Glomerular endothelial cell (primary cell): ENCODE results near the gene NANS. TPM values are rescaled to one million over a fixed set of nuclear protein-coding genes. Genes with fewer than 3 reads are reported as not detected.
"Not testable (repeated sequence)": the region's sequence is repeated elsewhere in the genome, so short reads cannot be mapped to it uniquely, and the experiment has no call there.

ENCODE experiments used
- DNase-seq: peaks from one replicate; pipeline ENCODE4 v3.0.0-alpha.2; 2011; ENCODE audit warnings: low read depth, low spot score; ENCODE audit errors: extremely low read depth
- total RNA-seq: library from RNA; depleted of rRNA; stranded (reverse); fragments of >200 nt; gene quantifications from 2 replicates; pipeline ENCODE4 v1.2.3, GENCODE V29; 2015

The NANS gene
- total RNA-seq, 1 donor from 2014 or later = 85.1 TPM

- DNase-seq = no peak
Measured at GRCh38 chr9:98074115-98074990, 17.8 kb downstream of the NANS start.

DNA sequence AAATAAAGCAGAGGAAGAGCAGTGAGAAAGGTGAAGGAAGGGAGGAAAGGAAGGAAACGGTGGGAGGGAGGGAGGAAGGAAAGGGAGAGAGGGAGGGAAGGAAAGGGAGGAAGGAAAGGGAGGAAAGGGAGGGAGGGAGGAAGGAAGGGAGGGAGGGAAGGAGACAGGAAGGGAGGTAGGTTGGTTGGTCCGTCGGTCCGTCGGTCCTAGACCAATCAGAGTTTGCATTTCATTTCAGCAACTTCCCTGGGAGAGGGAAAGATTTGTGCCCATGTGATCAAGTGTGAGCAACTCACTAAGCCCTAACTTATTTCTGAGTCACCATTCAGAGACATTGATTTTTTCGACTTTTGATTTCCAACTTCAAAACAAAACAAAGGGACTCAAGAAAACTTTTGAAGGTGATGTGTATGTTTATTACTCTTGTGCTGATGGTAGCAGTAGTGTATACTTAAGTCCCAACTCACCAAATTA, 18.8 kb downstream of the NANS start:
- DNase-seq = no peak

- DNase-seq = not testable (repeated sequence)
Measured at GRCh38 chr9:98076514-98076890, 20.0 kb downstream of the NANS start.

DNA sequence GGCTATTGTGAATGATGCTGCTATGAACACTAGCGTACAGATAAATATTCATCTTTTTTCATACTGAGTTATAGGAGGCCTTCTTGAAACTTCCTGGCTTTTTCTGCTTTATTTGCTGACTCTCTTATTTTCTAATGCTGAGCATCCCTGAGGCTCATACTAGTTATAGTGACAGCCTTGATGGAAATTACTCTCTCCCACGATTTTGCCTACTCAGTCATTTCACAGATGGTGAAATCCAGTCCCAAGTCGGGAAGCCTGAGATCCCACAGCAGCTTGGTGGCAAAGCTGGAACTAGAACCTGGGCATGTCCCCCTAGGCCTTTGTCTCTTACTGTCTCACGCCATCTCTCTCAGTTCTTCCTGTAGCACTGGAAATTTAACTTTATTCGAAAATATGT, 22.4 kb downstream of the NANS start:
- no peak for DNase-seq

DNA sequence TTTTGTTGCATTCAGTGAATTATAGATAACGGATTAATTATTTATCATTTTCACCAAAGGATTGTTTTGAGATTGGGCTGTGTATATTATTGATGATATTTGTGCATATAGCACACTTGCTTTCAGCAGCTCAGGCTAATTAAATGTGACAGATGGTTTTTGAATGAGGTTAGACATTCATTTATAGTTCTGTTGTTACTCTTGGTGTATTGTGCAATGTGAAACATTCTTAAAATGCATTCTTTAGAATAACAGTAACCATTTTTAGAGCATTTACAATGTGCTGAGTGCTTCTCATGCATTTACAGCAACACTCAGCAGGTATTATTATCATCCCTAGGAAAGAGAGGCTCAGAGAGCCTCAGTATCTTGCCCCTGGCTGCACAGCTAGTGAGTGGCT, 23.8 kb downstream of the NANS start:
- no peak for DNase-seq

GRCh38 chr9:98080780-98081179, 24.2 kb downstream of the NANS start:
- DNase-seq = no peak

GRCh38 chr9:98081477-98082219, 25.1 kb downstream of the NANS start:
- DNase-seq = no peak

DNA sequence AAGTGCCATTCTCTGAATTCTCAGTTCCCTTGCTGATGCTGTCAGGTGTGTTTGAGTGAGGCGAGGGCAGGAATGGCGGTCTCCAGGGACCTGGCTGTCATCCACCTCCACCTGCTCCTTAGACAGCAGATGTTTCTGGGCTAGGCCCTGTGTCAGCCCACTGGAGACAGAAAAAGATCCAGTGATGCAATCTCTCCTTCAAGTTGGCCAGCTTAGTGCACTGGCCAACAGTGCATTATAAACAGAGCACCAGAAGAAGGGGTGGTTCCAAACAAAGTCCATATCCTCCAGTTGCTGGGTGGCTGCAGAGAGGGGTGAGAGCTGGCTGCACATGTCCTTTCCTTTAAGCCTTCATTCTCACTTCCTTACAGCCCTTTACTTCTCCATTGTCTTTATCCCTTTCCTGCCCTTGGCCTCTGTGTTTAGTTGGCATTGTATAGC, 26.5 kb downstream of the NANS start:
- DNase-seq = no peak

GRCh38 chr9:98083566-98084183, 27.1 kb downstream of the NANS start:
- DNase-seq = no peak

GRCh38 chr9:98084396-98084795, 27.9 kb downstream of the NANS start:
- DNase-seq = no peak

- DNase-seq = no peak
Measured at GRCh38 chr9:98085058-98085457, 28.5 kb downstream of the NANS start.

- DNase-seq = no peak
Measured at GRCh38 chr9:98085944-98086343, 29.4 kb downstream of the NANS start.

DNA sequence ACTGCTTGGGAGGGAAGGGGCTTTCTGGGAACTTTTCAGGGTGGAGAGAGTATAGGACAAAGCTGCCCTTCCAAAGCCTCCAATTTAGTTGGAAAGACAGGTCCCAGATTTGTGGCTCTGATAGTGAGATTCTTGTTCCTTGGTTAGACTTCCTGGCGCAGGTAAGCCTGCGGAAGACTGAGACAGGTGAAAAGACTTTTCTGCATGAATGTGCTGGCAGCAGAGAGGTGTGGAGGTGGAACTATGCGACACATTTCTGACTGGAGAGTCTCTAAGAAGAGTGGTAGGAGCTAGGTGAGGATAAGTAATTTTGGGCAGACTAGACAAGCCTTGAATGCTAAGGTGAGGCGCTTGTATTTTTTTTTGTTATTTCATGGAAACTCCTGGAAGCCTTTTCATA, 29.9 kb downstream of the NANS start:
- DNase-seq = no peak

- DNase-seq = no peak
Measured at GRCh38 chr9:98087420-98088354, 31.2 kb downstream of the NANS start.

GRCh38 chr9:98090674-98091073, 34.1 kb downstream of the NANS start:
- not testable (repeated sequence) for DNase-seq

DNA sequence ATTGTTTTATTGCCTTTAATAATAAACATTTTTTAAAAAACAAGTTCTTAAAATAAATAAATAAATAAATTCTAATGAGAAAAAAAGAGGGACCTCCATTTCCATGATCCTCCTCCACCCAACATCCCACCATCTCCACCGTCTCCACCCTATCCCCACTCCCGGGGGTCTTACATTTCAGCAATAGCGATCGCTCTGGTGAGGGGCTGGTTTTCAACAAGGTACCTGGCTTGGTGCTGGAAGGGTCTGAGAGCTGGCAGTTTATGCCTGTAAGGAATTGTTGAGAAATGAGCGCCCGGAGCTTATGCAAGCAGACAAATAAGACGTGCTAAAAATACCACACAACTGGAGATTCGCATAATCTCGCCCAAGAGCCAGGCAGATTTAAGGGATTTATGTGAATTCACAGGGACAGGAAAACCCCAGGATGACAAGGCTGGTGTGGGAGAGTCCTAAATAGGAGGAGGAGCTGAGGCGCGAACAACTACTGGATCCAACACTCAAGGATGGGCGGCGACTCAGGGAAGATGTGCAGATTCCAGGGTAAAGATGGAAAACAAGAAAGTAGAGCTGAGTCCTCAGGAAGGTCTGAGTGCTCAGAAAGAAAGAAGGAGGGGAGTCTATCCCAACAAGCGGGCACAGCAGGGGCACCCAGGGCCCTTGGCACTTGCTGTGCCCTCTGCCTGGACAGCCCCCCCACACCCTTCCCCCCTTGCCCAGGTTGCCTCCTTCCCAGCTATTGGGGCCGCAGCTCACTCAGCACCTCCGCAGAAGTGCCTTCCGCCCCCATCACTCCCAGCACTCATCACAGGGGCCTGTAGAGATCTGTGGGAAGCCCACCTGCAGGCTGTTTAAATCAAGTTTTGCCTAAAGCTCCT, 35.4 kb downstream of the NANS start:
- no peak for DNase-seq

- DNase-seq = no peak
Measured at GRCh38 chr9:98092613-98092931, 36.0 kb downstream of the NANS start.

DNA sequence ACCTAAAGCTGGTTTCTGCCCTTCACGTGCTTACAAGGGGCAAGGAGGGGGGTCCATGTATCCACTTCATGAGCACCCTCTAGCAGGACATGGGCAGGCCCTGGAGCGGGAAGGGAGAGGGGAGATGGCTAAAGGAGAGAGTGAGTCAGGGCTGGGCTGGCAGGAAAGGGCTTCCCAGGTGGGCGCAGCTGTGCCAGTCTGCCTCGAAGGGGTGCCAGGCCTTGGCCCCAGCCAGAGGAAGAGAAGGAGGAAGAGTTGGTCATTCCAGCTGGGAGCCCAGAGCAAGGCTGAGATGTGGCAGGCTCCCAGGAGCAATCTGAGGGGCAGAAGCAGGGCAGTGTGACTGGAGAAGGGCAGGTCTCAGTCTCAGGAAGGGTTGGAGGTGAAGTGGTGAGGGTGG, 37.8 kb downstream of the NANS start:
- no peak for DNase-seq

DNA sequence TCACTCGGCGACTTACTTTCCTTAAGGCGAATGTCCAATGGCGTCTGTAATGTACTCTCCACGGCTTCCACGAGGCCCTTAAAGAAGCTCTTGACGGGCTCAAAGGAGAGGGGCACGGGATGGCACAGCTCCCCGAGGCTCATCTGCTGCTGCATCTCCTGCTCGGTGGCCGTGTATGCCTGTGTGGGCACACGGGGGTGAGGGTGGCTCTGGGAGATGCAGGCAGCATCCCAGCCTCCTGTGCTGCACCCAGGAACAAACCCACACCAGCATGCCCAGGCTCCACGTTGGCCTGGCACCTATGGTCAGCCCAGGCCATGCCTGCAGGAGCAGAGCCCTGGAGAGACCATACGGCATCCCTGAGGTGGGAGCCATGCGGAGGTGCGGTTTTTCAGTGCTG, 38.3 kb downstream of the NANS start:
- DNase-seq = no peak

DNA sequence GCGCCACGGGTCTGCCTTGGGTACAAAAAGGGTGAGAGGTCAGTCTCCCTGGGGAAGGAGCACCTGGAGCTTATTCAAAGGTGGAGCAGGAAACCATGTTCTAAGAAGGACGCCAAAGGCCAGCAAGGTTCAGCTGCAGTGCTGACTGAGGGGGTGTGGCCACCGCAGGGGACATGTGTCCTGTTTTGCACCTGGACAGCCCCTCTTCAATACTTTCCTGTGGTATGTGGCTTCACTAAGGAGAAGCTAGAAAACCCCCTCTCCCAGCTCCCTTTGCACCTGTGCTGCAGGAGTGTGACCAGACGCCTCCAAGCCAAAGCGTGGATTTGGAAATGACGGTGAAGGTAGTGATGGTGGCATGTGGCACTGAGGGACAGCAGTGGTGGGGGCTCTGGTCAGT, 38.9 kb downstream of the NANS start:
- DNase-seq = no peak
